GM12878 (cell line): ENCODE data around the gene DNAAF1. TPM values are rescaled to one million over a fixed set of nuclear protein-coding genes. Genes with fewer than 3 reads are reported as not detected.
"Not testable (repeated sequence)": the region's sequence is repeated elsewhere in the genome, so short reads cannot be mapped to it uniquely, and the experiment has no call there.

Source experiments
- ATAC-seq: fragments of 200-7000 bp; cut with Tn5 transposase; 3 replicates; pipeline ENCODE4 v1.9.1; 2020; ENCODE audit warnings: mild to moderate bottlenecking, moderate library complexity
- BruUV-seq: library from RNA; stranded (reverse); fragments of 400-500 nt; replicated peaks from 2 replicates; lab custom pipeline; 2021; lab: Mats Ljungman, UMichigan
- CTCF ChIA-PET: fragments of 300-600 bp; sonication (Branson Sonifier 250); formaldehyde crosslinking; extraction: SDS; loops from one replicate; lab custom pipeline; 2021; ENCODE audit warnings: inconsistent platforms; lab: Yijun Ruan, JAX
- POLR2A ChIA-PET: fragments of 350-600 bp; formaldehyde crosslinking; extraction: SDS; loops from one replicate; lab custom pipeline; 2021; ENCODE audit warnings: inconsistent platforms; lab: Charles Lee
- RAD21 ChIA-PET: fragments of 300-600 bp; sonication (Branson Sonifier 250); formaldehyde crosslinking; loops from one replicate; lab custom pipeline; 2023; ENCODE audit warnings: antibody characterized with exemption; ENCODE audit not compliant: unreplicated experiment; lab: Charles Lee
- SMC1A ChIA-PET: fragments of 300-600 bp; sonication (Branson Sonifier 250); formaldehyde crosslinking; loops from one replicate; lab custom pipeline; 2023; ENCODE audit not compliant: unreplicated experiment, uncharacterized antibody; lab: Charles Lee
- DNase-seq: peaks from one replicate; pipeline ENCODE4 v3.0.0-alpha.2; 2011; ENCODE audit warnings: low read depth, low spot score
- FAIRE-seq: peaks from 3 replicates; lab custom pipeline; 2011; peaks lifted over from hg19 to GRCh38; lab: Jason Lieb, UNC
- H2AFZ ChIP-seq: 2 replicates; pipeline ENCODE4 v1.6.0; 2011; ENCODE audit warnings: low read depth, low read length, control low read depth; ENCODE audit not compliant: control insufficient read depth
- H3K27ac ChIP-seq: 2 replicates; pipeline ENCODE4 v1.5.1; 2011; ENCODE audit warnings: control low read depth; ENCODE audit not compliant: control insufficient read depth, insufficient read depth
- H3K27me3 ChIP-seq, 2 experiments: replicated peaks in 1 of 2; 2 replicates each; pipeline versions ENCODE4 v1.6.0 to v1.6.1; 2011; ENCODE audit warnings: low read length in 1 of 2; ENCODE audit not compliant: control insufficient read depth in 2 of 2, insufficient read depth in 2 of 2
- H3K36me3 ChIP-seq, 2 experiments: 2 replicates each; pipeline ENCODE4 v1.5.1; 2011; ENCODE audit warnings: low read length in 1 of 2; ENCODE audit not compliant: control insufficient read depth in 2 of 2, insufficient read depth in 2 of 2
- H3K4me1 ChIP-seq: 2 replicates; pipeline ENCODE4 v1.6.1; 2011; ENCODE audit warnings: mild to moderate bottlenecking, low read length, moderate library complexity, mixed read lengths; ENCODE audit not compliant: control insufficient read depth, insufficient read depth
- H3K4me2 ChIP-seq: 2 replicates; pipeline ENCODE4 v1.6.0; 2011; ENCODE audit warnings: control low read depth; ENCODE audit not compliant: control insufficient read depth, insufficient read depth
- H3K4me3 ChIP-seq: fragments of 200-600 bp; sonication (generic); 2 replicates; pipeline ENCODE4 v1.5.1; 2016
- H3K79me2 ChIP-seq: 2 replicates; pipeline ENCODE4 v1.6.0; 2011; ENCODE audit warnings: low read length; ENCODE audit not compliant: control insufficient read depth, insufficient read depth
- H3K9ac ChIP-seq: 2 replicates; pipeline ENCODE4 v1.8.0; 2011; ENCODE audit warnings: low read length, control low read depth, mixed read lengths; ENCODE audit not compliant: control insufficient read depth, insufficient read depth
- H3K9me3 ChIP-seq: replicated peaks from 3 replicates; pipeline ENCODE4 v1.5.1; 2011; ENCODE audit warnings: mild to moderate bottlenecking, low read length; ENCODE audit not compliant: control insufficient read depth, insufficient read depth
- H4K20me1 ChIP-seq: 2 replicates; pipeline ENCODE4 v1.6.0; 2011; ENCODE audit not compliant: control insufficient read depth, insufficient read depth
- CHD1 ChIP-seq: IDR thresholded peaks from 2 replicates; pipeline ENCODE4 v1.6.1; 2012; ENCODE audit warnings: low read depth, low read length, improper control_type of control experiment
- POLR2AphosphoS2 ChIP-seq: IDR thresholded peaks from 2 replicates; pipeline ENCODE4 v1.6.1; 2011; ENCODE audit warnings: low read depth, mild to moderate bottlenecking, low read length, improper control_type of control experiment, moderate library complexity
- WGBS: methylation state at CpG from one replicate; pipeline ENCODE4 v1.1.6; 2016; ENCODE audit warnings: low lambda C conversion rate; ENCODE audit not compliant: insufficient replicate concordance, insufficient coverage; ENCODE audit errors: missing lambda C conversion rate; 5-methylcytosine and 5-hydroxymethylcytosine counted together
- in situ Hi-C: fragments of 300-500 bp; cut with MboI; formaldehyde crosslinking; loops from 9 replicates; pipeline ENCODE4 v1.14.3; 2018; ENCODE audit warnings: mixed read lengths
- intact Hi-C: fragments of 100-400 bp; cut with micrococcal nuclease; formaldehyde crosslinking; loops from one replicate; pipeline ENCODE4 v1.14.2; 2022; ENCODE audit not compliant: unreplicated experiment
- polyA plus RNA-seq, 11 experiments: library from polyadenylated mRNA; depleted of rRNA in 4 of 11; unstranded in 6 of 11; stranded (reverse) in 5 of 11; fragments of >200 nt; fragmentation: Nextera tagmentation in 4 of 11; fragmentation: Illumina TruSeq in 1 of 11; extraction: Ambion mirVana in 4 of 11; extraction: Trizol in 1 of 11; gene quantifications; 1 replicate in 1 of 11; 2 replicates in 10 of 11; pipeline versions ENCODE4 v1.2.1 to v1.2.3, GENCODE V29; 2011 to 2016; ENCODE audit warnings: inconsistent platforms in 2 of 11, missing spikeins in 2 of 11, low read depth in 1 of 11
- total RNA-seq, 4 experiments: library from RNA; depleted of rRNA in 3 of 4; stranded (reverse); fragments of >200 nt in 3 of 4; fragmentation: Illumina TruSeq in 1 of 4; extraction: Trizol in 1 of 4; gene quantifications; 2 replicates each; pipeline versions ENCODE4 v1.2.1 to v1.2.3, GENCODE V29; 2013 to 2021

The DNAAF1 gene
- total and polyA plus RNA-seq, 10 of the 15 experiments (the other 5 are each of a cell fraction or from before 2014, with no cell fraction given), result 0.02 to 0.76 (median 0.08) TPM; not detected in 6

DNA sequence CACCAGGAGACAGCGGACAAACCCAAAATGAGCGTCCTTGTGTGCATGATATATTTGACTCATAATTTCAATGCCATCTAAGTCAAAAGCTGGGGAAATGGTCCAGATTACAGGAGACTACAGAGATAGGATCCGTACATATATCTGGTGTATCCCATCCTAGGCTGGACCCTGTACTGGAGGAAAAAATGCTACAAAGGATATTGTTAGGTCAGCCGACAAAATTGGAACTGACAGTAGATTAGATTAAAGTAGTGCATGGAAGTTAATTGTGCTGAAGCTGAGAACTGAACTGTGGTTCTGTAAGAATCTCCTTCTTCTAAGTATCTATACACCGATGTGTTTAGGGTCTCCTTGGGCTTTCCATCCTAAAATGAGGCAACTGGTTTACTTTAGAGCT, 70.4 kb downstream of the DNAAF1 start:
- H3K9ac ChIP-seq, result no peak overlapping the region
- SMC1A ChIA-PET, result no interaction called here
- no peaks in the 10 kb centered on the region for H3K79me2 ChIP-seq
- no peak for DNase-seq
- no peaks in the 10 kb centered on the region for H3K9me3 ChIP-seq
- 44% methylated on average over 5 of the region's 5 CpGs for WGBS
- intact Hi-C loops, result no loop called here
- CTCF ChIA-PET, result no interaction called here
- POLR2A ChIA-PET, result no interaction called here
- no peaks in the 10 kb centered on the region; a peak in 1 of 4 replicates for H3K27me3 ChIP-seq
- TF ChIP-seq POLR2AphosphoS2 (no peak), CHD1 (no peak)
- TF ChIP-seq, all 136 proteins: peak for 0
- H2AFZ ChIP-seq, result no peak overlapping the region
- BruUV-seq, result no TSS peak
- H4K20me1 ChIP-seq, result no peaks in the 10 kb centered on the region
- ATAC-seq (no peak), FAIRE-seq (no peak)
- no peak overlapping the region for H3K4me2 ChIP-seq
- in situ Hi-C loops, result no loop called here
- H3K4me1 ChIP-seq, result no peaks in the 10 kb centered on the region
- H3K27ac ChIP-seq, result no peak overlapping the region
- H3K4me3 ChIP-seq, result no peak overlapping the region
- H3K36me3 ChIP-seq, result no peaks in the 10 kb centered on the region
- RAD21 ChIA-PET, result no interaction called here

DNA sequence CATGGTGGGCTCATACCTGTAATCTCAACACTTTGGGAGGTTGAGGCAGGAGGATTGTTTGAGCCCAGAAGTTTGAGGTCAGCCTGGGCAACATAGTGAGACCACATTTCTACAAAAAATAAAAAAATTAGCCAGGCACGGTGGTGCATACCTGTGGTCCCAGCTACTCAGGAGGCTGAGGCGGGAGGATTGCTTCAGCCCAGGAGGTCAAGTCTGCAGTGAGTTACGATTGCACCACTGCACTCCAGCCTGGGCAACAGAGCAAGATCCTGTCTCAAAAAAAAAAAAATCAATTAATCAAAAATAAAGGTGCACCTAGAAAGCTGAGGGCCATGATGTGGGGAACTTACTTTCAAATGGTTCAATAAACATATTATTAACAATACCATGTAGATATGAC, 71.0 kb downstream of the DNAAF1 start:
- BruUV-seq, H3K79me2 ChIP-seq, H3K27ac ChIP-seq, H4K20me1 ChIP-seq, DNase-seq, intact Hi-C loops, SMC1A ChIA-PET, in situ Hi-C loops, H2AFZ ChIP-seq, H3K36me3 ChIP-seq, FAIRE-seq, H3K9me3 ChIP-seq, ATAC-seq, CTCF ChIA-PET, H3K4me2 ChIP-seq, H3K4me3 ChIP-seq, RAD21 ChIA-PET, POLR2A ChIA-PET, H3K4me1 ChIP-seq, H3K9ac ChIP-seq, H3K27me3 ChIP-seq: not testable (repeated sequence)
- 16% methylated on average over 3 of the region's 3 CpGs for WGBS
